ENCODE results near the gene HAAO.

- TF ChIP-seq CTCF (IDR thresholded peaks at IDR 0.05): no peak
- TF ChIP-seq POLR2A (IDR thresholded peaks at IDR 0.05): no peak
Measured at GRCh38 chr2:42813763-42814162, 21.4 kb upstream of the HAAO start.

Data from Peyer's patch (tissue), 4 donors.